ENCODE measurements around the gene CYP2A7. TPM values are rescaled to one million over a fixed set of nuclear protein-coding genes. Genes with fewer than 3 reads are reported as not detected.
"Not testable (repeated sequence)": the region's sequence is repeated elsewhere in the genome, so short reads cannot be mapped to it uniquely, and the experiment has no call there.

The CYP2A7 gene
- total RNA-seq, 1 donor, result not detected

GRCh38 chr19:40906512-40906911 lies 24.5 kb upstream of the CYP2A7 start:
- Histone ChIP-seq H3K4me3 (ENCODE audit: low read length) (no peak overlapping the region), H3K27me3 (ENCODE audit: insufficient read depth, low read length) (no peaks in the 10 kb centered on the region), H3K9me3 (ENCODE audit: low read depth, low read length) (no peaks in the 10 kb centered on the region), H3K4me1 (ENCODE audit: insufficient read depth, low read length) (peaks cover 6% of the 10 kb centered on the region)

- H3K4me3 ChIP-seq (ENCODE audit: low read length); H3K27me3 ChIP-seq (ENCODE audit: insufficient read depth, low read length); H3K4me1 ChIP-seq (ENCODE audit: insufficient read depth, low read length); H3K9me3 ChIP-seq (ENCODE audit: low read depth, low read length): not testable (repeated sequence)
Measured at GRCh38 chr19:40904673-40905156, 22.7 kb upstream of the CYP2A7 start.

DNA sequence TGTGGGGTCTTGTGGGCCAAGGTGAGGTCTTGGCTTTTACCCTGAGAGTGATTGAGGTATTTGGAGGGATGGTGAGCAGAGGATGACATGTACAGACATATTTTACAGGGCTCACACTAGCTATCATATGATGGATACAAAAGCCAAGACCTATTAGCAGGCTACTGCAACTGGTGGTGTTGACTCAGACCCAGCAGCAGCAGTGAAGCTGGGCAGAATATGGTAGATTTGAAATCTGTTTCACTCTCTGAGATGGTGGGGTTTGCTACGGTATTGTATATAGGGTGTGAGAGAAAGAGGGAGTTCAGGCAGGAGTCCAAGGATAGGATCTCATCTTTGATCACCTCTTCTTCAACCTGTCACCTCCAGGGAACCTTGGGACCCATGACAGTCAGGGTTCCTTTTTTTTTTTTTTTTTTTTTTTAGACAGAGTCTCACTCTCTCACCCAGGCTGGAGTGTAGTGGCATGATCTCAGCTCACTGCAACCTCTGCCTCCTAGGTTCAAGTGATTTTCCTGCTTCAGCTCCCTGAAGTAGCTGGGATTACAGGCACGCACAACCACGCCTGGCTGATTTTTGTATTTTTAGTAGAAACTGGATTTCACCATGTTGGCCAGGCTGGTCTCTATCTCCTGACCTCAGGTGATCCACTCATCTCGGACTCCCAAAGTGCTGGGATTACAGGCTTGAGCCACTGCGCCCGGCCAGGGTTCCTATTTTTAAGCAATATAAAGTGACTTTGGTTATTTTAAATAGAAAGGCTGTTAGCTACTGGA lies 20.1 kb upstream of the CYP2A7 start:
- not testable (repeated sequence) for H3K9me3 ChIP-seq (ENCODE audit: low read depth, low read length); H3K4me3 ChIP-seq (ENCODE audit: low read length); H3K4me1 ChIP-seq (ENCODE audit: insufficient read depth, low read length); H3K27me3 ChIP-seq (ENCODE audit: insufficient read depth, low read length)

DNA sequence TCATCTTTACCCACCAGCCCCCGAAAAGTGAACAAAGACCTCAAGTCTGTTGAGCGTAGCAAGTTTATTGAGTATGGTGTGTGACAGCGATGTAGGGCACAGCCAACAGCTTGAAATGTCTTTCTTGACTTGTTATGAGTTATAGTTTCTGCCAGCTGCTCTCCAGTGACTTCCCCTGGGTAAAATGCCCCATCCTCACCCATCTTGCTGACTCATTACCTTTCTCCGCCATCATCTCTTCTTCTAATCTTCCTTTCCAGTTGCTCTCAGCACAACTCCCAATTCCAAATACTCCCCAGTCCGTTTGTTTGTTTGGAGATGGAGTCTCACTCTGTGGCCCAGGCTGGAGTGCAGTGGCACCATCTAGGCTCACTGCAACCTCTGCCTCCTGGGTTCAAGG lies 18.5 kb upstream of the CYP2A7 start:
- not testable (repeated sequence) for H3K4me3 ChIP-seq (ENCODE audit: low read length); H3K9me3 ChIP-seq (ENCODE audit: low read depth, low read length); H3K27me3 ChIP-seq (ENCODE audit: insufficient read depth, low read length); H3K4me1 ChIP-seq (ENCODE audit: insufficient read depth, low read length)

DNA sequence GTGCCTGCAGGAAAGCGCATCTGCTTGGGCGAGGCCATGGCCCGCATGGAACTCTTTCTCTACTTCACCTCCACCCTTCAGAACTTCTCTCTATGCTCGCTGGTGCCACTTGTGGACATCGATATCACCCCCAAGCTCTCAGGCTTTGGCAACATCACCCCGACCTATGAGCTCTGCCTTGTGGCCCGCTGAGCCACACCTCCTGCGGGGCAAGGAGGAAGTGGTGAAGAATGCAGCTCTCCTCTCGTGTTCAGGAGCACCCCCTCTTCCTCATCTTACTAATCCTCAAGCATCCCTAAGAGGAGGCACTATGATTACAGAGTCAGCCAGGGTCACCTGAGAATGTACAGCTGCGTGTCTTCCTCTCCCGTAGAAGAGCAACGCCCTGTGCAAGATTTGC lies 17.9 kb upstream of the CYP2A7 start:
- H3K4me3 ChIP-seq (ENCODE audit: low read length); H3K4me1 ChIP-seq (ENCODE audit: insufficient read depth, low read length); H3K27me3 ChIP-seq (ENCODE audit: insufficient read depth, low read length); H3K9me3 ChIP-seq (ENCODE audit: low read depth, low read length): not testable (repeated sequence)

- not testable (repeated sequence) for H3K4me1 ChIP-seq (ENCODE audit: insufficient read depth, low read length); H3K4me3 ChIP-seq (ENCODE audit: low read length); H3K9me3 ChIP-seq (ENCODE audit: low read depth, low read length); H3K27me3 ChIP-seq (ENCODE audit: insufficient read depth, low read length)
Measured at GRCh38 chr19:40896843-40897789, 15.1 kb upstream of the CYP2A7 start.

GRCh38 chr19:40896418-40896796 lies 14.4 kb upstream of the CYP2A7 start:
- no peak overlapping the region for H3K4me3 ChIP-seq (ENCODE audit: low read length)
- no peaks in the 10 kb centered on the region for H3K9me3 ChIP-seq (ENCODE audit: low read depth, low read length)

GRCh38 chr19:40893112-40893511 lies 11.1 kb upstream of the CYP2A7 start:
- H3K4me3 ChIP-seq (ENCODE audit: low read length), result no peak overlapping the region
- H3K4me1 ChIP-seq (ENCODE audit: insufficient read depth, low read length), result no peaks in the 10 kb centered on the region
- H3K27me3 ChIP-seq (ENCODE audit: insufficient read depth, low read length), result no peaks in the 10 kb centered on the region
- no peaks in the 10 kb centered on the region for H3K9me3 ChIP-seq (ENCODE audit: low read depth, low read length)

More at GRCh38 chr19:40896418-40896796, 14.4 kb upstream of the CYP2A7 start:
- H3K27me3 ChIP-seq (ENCODE audit: insufficient read depth, low read length), result no peaks in the 10 kb centered on the region
- H3K4me1 ChIP-seq (ENCODE audit: insufficient read depth, low read length), result peaks cover 5% of the 10 kb centered on the region

DNA sequence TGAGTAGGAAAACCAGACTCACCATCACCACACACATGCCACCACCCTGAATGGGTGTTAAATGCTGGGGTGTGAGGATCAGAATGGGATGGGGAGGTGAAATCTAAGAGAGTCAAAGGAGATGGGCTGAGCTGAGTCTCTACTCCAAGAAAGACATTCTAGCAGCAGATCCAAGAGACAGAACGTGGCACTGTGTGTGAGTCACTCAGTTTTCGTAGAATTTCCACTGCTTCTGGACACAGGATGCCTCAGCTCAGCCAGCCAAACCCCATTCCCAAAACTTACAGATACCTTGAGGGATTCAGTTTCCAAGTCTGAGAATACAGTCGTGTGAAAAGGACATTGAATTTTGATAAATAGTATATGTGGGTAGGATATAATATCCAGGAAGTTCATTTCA lies 7.3 kb upstream of the CYP2A7 start:
- H3K9me3 ChIP-seq (ENCODE audit: low read depth, low read length), result no peaks in the 10 kb centered on the region
- no peak overlapping the region for H3K4me3 ChIP-seq (ENCODE audit: low read length)

GRCh38 chr19:40888191-40888590 lies 6.2 kb upstream of the CYP2A7 start:
- no peaks in the 10 kb centered on the region for H3K9me3 ChIP-seq (ENCODE audit: low read depth, low read length)
- no peak overlapping the region for H3K4me3 ChIP-seq (ENCODE audit: low read length)
- no peaks in the 10 kb centered on the region for H3K27me3 ChIP-seq (ENCODE audit: insufficient read depth, low read length)
- no peaks in the 10 kb centered on the region for H3K4me1 ChIP-seq (ENCODE audit: insufficient read depth, low read length)

More for the DNA sequence above, 7.3 kb upstream of the CYP2A7 start:
- Histone ChIP-seq H3K4me1 (ENCODE audit: insufficient read depth, low read length) (no peaks in the 10 kb centered on the region), H3K27me3 (ENCODE audit: insufficient read depth, low read length) (no peaks in the 10 kb centered on the region)

- not testable (repeated sequence) for H3K4me3 ChIP-seq (ENCODE audit: low read length); H3K4me1 ChIP-seq (ENCODE audit: insufficient read depth, low read length); H3K27me3 ChIP-seq (ENCODE audit: insufficient read depth, low read length); H3K9me3 ChIP-seq (ENCODE audit: low read depth, low read length)
Measured at GRCh38 chr19:40884187-40884931, 2.3 kb upstream of the CYP2A7 start.

GRCh38 chr19:40879349-40879748 lies 2.7 kb downstream of the CYP2A7 start:
- H3K4me1 ChIP-seq (ENCODE audit: insufficient read depth, low read length), result peaks cover 11% of the 10 kb centered on the region
- not testable (repeated sequence) for H3K4me3 ChIP-seq (ENCODE audit: low read length); H3K9me3 ChIP-seq (ENCODE audit: low read depth, low read length); H3K27me3 ChIP-seq (ENCODE audit: insufficient read depth, low read length)

DNA sequence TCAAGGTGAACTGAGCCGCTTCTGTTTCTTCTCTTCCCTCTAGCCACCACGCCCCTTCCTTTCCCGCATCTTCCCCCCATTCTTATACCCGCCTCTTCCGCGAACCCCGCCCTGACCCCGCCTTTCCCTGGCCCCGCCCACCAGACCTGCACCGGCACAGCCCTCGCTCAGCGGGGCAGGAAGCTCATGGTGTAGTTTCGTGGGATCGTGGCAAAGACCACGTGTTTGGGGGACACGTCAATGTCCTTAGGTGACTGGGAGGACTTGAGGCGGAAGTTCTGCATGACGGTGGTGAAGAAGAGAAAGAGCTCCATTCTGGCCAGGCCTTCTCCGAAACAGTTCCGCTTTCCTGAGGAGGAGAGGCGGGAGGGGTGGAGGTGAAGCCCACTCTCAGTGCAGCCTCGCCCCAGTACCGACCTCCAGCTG lies 6.5 kb downstream of the CYP2A7 start:
- not testable (repeated sequence) for H3K4me3 ChIP-seq (ENCODE audit: low read length); H3K27me3 ChIP-seq (ENCODE audit: insufficient read depth, low read length); H3K9me3 ChIP-seq (ENCODE audit: low read depth, low read length)
- peaks cover 11% of the 10 kb centered on the region for H3K4me1 ChIP-seq (ENCODE audit: insufficient read depth, low read length)

DNA sequence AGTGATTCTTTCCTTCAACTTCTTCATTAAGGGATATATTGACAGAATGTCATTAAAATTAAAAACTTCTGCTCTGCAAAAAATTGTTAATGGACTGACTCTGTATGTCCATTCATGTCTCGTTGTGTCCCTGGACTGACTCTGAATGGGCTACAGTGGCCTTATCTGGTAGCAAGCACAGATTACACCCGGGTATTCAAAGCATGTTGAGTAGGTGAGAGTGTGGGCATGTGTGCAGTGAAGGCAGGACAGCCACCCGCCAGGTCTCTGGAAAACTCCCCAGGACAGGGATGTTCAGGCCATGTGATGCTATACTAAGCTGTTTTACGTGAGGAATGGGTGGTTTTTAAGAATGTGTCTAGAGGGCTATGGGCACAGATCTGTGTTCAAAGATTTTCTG lies 7.2 kb downstream of the CYP2A7 start:
- H3K4me3 ChIP-seq (ENCODE audit: low read length); H3K9me3 ChIP-seq (ENCODE audit: low read depth, low read length); H3K27me3 ChIP-seq (ENCODE audit: insufficient read depth, low read length): not testable (repeated sequence)
- H3K4me1 ChIP-seq (ENCODE audit: insufficient read depth, low read length), result peaks cover 11% of the 10 kb centered on the region

DNA sequence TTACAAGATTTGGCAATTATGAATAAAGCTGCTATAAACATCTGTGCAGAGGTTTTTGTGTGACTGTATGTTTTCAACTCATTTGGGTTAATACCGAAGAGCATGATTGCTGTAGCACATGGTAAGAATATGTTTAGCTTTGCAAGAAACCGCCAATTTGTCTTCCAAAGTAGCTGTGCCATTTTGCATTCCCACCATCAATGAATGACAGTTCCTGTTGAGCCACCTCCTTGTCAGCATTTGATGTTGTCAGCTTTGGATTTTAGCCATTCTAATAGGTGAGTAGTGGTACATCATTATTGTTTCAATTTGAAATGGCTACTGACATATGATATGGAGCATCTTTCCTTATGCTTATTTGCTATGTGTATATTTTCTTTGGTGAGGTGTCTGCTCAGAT lies 8.2 kb downstream of the CYP2A7 start:
- H3K27me3 ChIP-seq (ENCODE audit: insufficient read depth, low read length); H3K9me3 ChIP-seq (ENCODE audit: low read depth, low read length); H3K4me3 ChIP-seq (ENCODE audit: low read length): not testable (repeated sequence)
- peaks cover 11% of the 10 kb centered on the region for H3K4me1 ChIP-seq (ENCODE audit: insufficient read depth, low read length)
